Neutrophil (primary cell): ENCODE measurements around the gene STK10.

Experiments
- H3K27ac ChIP-seq: fragments of 200-600 bp; sonication (generic); 2 replicates; pipeline ENCODE4 v1.5.1; 2016; ENCODE audit warnings: mild to moderate bottlenecking, moderate library complexity
- H3K27me3 ChIP-seq: fragments of 200-600 bp; sonication (generic); 2 replicates; pipeline ENCODE4 v1.6.0; 2016; ENCODE audit warnings: mild to moderate bottlenecking
- H3K36me3 ChIP-seq: fragments of 200-600 bp; sonication (generic); 2 replicates; pipeline ENCODE4 v1.5.1; 2017
- H3K4me1 ChIP-seq, 2 experiments: fragments of 200-600 bp in 1 of 2; sonication (generic) in 1 of 2; 1 replicate in 1 of 2; 2 replicates in 1 of 2; pipeline versions ENCODE4 v1.5.1 to v1.6.1; 2013 to 2016; ENCODE audit warnings: low read depth in 1 of 2, low read length in 1 of 2, mild to moderate bottlenecking in 1 of 2, moderate library complexity in 1 of 2; ENCODE audit not compliant: control insufficient read depth in 1 of 2, insufficient read depth in 1 of 2
- H3K4me3 ChIP-seq, 2 experiments: fragments of 200-600 bp in 1 of 2; sonication (generic) in 1 of 2; 1 replicate in 1 of 2; 2 replicates in 1 of 2; pipeline ENCODE4 v1.5.1; 2013 to 2016; ENCODE audit warnings: low read depth in 1 of 2, low read length in 1 of 2, mild to moderate bottlenecking in 1 of 2, moderate library complexity in 1 of 2
- H3K9me3 ChIP-seq: fragments of 200-600 bp; sonication (generic); 2 replicates; pipeline ENCODE4 v1.5.1; 2016
- TF ChIP-seq, protein P1 (sequence below): fragments of 200-600 bp; sonication (generic); IDR thresholded peaks from 2 replicates; pipeline ENCODE4 v1.5.1; 2016; ENCODE audit warnings: antibody characterized with exemption

STK10 gene

DNA sequence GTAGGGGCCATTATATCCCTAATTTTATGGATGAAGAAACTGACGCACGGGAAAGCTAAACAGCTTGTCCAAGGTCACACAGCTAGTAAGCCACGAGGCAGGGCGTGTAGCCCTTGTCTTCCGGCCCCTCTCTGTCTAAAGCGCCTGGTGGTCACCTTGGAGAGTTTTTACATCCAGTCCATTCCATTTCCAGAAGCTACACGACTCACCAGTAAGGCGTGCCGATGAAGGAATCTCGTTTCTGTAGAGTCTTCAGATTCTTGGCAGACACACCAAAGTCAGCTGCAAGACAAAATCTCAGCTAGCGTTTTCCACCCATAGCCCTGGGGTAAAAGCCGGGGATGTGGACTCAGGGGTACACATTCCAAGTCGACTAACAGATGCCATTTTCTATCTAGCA, 80.5 kb downstream of the STK10 start:
- Histone ChIP-seq H3K27me3 (no peaks in the 10 kb centered on the region), H3K4me1 (peaks cover 60 to 61% of the 10 kb centered on the region in 2 experiments), H3K36me3 (peaks cover 72% of the 10 kb centered on the region), H3K27ac (peak overlapping the region; percentile 80), H3K4me3 (no peak overlapping the region), H3K9me3 (no peaks in the 10 kb centered on the region)
- TF ChIP-seq, protein P1, sequence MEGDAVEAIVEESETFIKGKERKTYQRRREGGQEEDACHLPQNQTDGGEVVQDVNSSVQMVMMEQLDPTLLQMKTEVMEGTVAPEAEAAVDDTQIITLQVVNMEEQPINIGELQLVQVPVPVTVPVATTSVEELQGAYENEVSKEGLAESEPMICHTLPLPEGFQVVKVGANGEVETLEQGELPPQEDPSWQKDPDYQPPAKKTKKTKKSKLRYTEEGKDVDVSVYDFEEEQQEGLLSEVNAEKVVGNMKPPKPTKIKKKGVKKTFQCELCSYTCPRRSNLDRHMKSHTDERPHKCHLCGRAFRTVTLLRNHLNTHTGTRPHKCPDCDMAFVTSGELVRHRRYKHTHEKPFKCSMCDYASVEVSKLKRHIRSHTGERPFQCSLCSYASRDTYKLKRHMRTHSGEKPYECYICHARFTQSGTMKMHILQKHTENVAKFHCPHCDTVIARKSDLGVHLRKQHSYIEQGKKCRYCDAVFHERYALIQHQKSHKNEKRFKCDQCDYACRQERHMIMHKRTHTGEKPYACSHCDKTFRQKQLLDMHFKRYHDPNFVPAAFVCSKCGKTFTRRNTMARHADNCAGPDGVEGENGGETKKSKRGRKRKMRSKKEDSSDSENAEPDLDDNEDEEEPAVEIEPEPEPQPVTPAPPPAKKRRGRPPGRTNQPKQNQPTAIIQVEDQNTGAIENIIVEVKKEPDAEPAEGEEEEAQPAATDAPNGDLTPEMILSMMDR: no peak

DNA sequence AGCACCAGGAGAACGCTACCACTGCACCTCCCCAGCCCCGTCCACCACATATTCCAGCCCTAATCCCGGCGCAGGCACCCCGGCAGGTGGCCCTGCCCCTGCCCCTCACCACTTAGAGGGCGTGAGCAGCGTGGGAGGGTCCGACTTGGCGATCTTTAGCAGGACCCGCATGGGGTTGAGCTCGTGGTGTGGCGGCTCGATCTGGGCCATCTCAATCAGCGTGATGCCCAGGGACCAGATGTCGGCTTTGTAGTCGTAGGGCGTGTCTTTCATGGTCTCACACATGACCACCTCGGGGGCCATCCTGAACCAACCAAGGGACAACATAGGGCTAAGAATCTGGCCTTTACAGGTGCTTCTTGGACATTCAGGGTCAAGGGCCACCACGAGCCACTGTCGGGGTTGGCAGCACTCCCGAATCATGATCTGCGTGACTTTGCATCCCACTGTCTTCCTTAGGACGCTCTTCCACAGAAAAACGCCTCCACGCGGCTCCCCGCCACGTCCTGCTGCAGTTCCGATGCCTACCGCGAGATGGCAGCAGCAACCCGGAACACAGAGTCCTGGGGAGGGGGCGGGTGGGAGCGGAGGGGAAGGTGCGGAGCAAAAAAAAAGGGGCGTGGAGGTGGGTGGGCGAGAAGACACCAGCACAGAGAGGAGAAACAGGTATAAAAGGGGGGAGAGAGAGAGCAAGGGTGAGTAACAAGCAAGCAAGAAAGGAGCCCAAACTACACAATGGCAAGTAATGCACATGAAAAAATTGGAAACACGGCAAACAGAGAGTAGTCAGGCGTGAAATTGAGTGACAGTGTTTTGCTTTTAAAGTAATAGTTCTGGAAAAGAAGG, 81.3 kb downstream of the STK10 start:
- H3K36me3 ChIP-seq: peaks cover 81% of the 10 kb centered on the region
- H3K4me3 ChIP-seq: peak overlapping the region in 1 of 2 experiments; percentile 6
- peak overlapping the region; percentile 80 for H3K27ac ChIP-seq
- TF ChIP-seq, protein P1: peak; percentile 97
- H3K4me1 ChIP-seq: peaks cover 52% of the 10 kb centered on the region in 2 experiments
- no peaks in the 10 kb centered on the region for H3K27me3 ChIP-seq
- no peaks in the 10 kb centered on the region for H3K9me3 ChIP-seq

DNA sequence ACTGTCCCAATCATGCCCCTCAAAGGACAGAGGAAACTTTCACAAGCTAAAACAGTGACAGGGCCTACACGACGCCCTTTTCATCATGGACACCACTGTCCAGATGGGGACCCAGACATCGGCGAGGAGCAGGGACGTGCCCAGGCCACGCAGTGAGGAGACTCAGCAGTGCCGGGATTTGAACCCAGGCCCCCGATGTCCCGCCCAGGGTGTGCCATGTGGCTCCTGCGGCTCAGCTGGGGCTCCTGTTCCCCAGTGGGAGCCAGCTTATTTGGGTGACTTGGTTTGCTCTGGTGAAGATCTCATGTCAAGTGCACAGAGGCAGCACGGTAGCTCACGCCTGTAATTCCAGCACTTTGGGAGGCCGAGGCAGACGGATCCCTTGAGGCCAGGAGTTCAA, 82.2 kb downstream of the STK10 start:
- no peaks in the 10 kb centered on the region for H3K27me3 ChIP-seq
- H3K27ac ChIP-seq: no peak overlapping the region
- TF ChIP-seq, protein P1: no peak
- H3K9me3 ChIP-seq: no peaks in the 10 kb centered on the region
- H3K4me1 ChIP-seq: peaks cover 43% of the 10 kb centered on the region in 2 experiments
- H3K4me3 ChIP-seq: no peak overlapping the region
- H3K36me3 ChIP-seq: peaks cover 90% of the 10 kb centered on the region

DNA sequence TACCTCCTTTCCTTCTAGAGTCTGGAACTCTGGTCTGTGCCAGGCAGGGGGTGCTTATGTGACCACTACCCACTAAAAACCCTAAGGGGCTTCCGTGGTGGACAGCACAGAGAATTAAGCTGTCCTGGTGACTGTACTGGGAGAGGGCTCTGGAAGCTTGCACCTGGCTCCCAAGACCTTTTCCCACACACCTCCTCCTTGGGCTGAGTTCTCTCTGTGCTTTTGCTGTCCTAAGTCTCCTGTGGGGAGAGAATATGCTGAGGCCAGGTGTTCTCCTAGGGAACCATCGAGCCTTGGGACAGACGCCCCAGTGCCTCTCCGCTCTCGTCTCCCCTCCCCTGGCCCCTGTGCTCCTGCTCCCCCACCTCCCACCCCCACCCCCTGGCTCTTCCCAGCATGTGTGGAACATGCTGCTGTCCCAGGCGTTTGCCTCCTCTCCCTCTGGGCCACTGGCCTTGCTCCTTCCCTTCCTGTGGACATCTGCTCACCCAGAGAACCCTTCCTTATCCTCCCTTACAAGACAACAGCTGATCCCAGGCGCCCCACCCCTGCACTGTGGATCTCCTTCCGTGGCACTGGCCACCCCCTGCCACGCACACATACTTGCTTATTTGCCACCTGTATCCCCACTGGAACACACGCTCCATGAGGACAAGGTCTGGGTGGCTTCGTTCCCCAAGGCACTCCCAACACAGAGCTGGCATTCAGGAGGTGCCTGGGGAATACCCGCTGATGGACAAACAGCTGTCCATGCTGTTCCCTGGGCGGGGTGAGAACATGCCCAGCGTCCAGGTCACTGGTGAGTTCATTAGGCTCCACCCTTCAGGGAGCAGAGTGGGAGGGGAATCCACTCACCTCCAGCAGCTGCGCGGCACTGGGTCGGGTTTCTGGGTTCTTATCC, 83.0 kb downstream of the STK10 start:
- peaks cover 35 to 36% of the 10 kb centered on the region in 2 experiments for H3K4me1 ChIP-seq
- TF ChIP-seq, protein P1: no peak
- peak overlapping the region; percentile 41 for H3K27ac ChIP-seq
- H3K36me3 ChIP-seq: peaks cover 91% of the 10 kb centered on the region
- no peak overlapping the region for H3K4me3 ChIP-seq
- H3K9me3 ChIP-seq: no peaks in the 10 kb centered on the region
- H3K27me3 ChIP-seq: no peaks in the 10 kb centered on the region

DNA sequence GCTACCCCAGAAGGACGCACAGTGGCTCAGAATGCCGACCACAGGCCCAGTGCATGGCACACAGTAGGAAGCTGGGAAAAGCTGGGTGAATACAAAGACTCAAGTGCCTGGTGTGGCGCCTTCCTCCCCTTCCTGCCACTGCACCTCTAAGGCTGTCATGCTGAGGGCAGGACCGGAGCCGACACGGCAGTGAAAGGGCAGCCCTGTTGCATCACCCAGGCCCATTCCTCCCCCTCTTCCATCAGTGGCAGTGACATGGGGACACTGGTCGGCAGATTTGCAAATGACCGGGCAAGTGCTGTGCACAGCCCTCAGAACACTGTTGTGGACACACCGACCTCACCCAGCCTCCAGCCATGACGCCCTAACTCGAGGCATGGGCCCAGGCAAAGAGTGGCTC, 84.0 kb downstream of the STK10 start:
- Histone ChIP-seq H3K36me3 (peaks cover 92% of the 10 kb centered on the region), H3K4me1 (peaks cover 25 to 26% of the 10 kb centered on the region in 2 experiments)

More for the DNA sequence above, 84.0 kb downstream of the STK10 start:
- Histone ChIP-seq H3K4me3 (no peak overlapping the region), H3K9me3 (no peaks in the 10 kb centered on the region), H3K27me3 (no peaks in the 10 kb centered on the region), H3K27ac (peak overlapping the region; percentile 41)
- TF ChIP-seq, protein P1: no peak
